ENCODE results near the gene AP4B1.

- no peak for TF ChIP-seq POLR2AphosphoS5 (IDR thresholded peaks at IDR 0.05; ENCODE audit: borderline replicate concordance, low read depth, low read length)
- no peak for TF ChIP-seq EZH2 (IDR thresholded peaks at IDR 0.05)
- no peak for TF ChIP-seq FOXP2 (optimal IDR thresholded peaks at IDR 0.05; ENCODE audit: control extremely low read depth, extremely low read length, insufficient read depth)
Measured at GRCh38 chr1:113918243-113918642, 13.6 kb upstream of the AP4B1 start.
